ENCODE measurements around the gene CNOT4.

- TF ChIP-seq ARNTL (CRISPR knock-in tag; IDR thresholded peaks at IDR 0.05; ENCODE audit: borderline replicate concordance, low read depth) (no peak), ZFP3 (CRISPR knock-in tag; IDR thresholded peaks at IDR 0.05) (no peak), ZFP30 (CRISPR knock-in tag; IDR thresholded peaks at IDR 0.05) (no peak), OSR1 (CRISPR knock-in tag; IDR thresholded peaks at IDR 0.05) (no peak), GLIS3 (CRISPR knock-in tag; IDR thresholded peaks at IDR 0.05) (no peak), ZNF565 (CRISPR knock-in tag; conservative IDR thresholded peaks at IDR 0.05; ENCODE audit: low read depth) (no peak), ESRRG (CRISPR knock-in tag; IDR thresholded peaks at IDR 0.05) (no peak), RARB (CRISPR knock-in tag; IDR thresholded peaks at IDR 0.05) (no peak), PPARA (CRISPR knock-in tag; IDR thresholded peaks at IDR 0.05; ENCODE audit: borderline replicate concordance) (no peak), CSDC2 (CRISPR knock-in tag; IDR thresholded peaks at IDR 0.05) (no peak), TOX (CRISPR knock-in tag; IDR thresholded peaks at IDR 0.05; ENCODE audit: borderline replicate concordance) (no peak)
- TF ChIP-seq, protein P1, sequence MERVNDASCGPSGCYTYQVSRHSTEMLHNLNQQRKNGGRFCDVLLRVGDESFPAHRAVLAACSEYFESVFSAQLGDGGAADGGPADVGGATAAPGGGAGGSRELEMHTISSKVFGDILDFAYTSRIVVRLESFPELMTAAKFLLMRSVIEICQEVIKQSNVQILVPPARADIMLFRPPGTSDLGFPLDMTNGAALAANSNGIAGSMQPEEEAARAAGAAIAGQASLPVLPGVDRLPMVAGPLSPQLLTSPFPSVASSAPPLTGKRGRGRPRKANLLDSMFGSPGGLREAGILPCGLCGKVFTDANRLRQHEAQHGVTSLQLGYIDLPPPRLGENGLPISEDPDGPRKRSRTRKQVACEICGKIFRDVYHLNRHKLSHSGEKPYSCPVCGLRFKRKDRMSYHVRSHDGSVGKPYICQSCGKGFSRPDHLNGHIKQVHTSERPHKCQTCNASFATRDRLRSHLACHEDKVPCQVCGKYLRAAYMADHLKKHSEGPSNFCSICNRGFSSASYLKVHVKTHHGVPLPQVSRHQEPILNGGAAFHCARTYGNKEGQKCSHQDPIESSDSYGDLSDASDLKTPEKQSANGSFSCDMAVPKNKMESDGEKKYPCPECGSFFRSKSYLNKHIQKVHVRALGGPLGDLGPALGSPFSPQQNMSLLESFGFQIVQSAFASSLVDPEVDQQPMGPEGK (CRISPR knock-in tag; IDR thresholded peaks at IDR 0.05; ENCODE audit: borderline replicate concordance) = no peak
These were observed 154.4 kb downstream of the CNOT4 start for GRCh38 chr7:135355377-135356048.
